ENCODE results near the gene PSME4.

The PSME4 gene

DNA sequence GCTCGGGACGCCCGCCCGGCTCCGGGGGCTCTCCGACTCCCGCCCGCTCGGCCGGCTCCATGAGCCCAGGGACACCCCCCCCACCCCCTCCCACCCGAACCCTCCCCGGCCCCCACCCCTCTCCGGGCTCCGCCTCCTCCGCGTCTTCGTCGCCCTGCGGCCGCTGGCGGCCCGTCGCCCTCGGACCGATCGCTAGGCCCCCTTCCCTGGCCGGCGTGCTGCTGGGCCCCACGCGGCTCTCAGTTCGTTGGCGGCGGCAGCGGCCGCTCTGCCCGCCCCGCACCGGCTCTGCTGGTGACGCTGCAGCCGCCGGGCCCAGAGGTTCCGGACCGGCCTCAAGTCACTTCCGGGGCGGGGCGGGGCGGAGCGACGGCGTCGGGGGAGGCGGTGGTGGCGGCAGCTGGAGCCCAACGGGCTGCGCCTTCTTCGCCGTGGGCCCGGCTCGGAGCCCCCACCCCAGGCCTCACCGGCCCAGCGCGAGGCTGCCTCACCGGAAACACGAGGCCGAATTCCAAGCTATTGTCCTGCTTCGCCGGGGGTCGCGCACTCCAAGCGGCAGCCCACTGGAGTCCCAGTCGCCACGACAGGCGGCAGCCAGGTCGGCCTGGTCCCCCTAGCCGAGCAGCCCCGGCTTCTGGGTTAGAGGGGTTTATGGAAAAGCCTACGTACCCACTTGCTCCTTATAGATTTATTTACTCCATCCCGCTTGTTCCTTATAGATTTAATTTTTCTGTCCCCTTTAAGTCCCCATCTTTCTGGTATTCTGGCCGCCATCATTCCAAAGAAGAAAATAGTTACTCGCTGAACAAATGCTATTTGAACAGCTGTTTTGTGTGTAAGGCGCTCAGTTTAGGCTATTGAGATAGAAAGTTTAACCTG lies at the start of gene PSME4:
TSS of gene PSME4 (minus strand) at position 270 of the 879 bp plus-strand sequence. CDS start at position 61, 209 bp downstream.
- no peak for DNase-seq (ENCODE audit: low read depth)

DNA sequence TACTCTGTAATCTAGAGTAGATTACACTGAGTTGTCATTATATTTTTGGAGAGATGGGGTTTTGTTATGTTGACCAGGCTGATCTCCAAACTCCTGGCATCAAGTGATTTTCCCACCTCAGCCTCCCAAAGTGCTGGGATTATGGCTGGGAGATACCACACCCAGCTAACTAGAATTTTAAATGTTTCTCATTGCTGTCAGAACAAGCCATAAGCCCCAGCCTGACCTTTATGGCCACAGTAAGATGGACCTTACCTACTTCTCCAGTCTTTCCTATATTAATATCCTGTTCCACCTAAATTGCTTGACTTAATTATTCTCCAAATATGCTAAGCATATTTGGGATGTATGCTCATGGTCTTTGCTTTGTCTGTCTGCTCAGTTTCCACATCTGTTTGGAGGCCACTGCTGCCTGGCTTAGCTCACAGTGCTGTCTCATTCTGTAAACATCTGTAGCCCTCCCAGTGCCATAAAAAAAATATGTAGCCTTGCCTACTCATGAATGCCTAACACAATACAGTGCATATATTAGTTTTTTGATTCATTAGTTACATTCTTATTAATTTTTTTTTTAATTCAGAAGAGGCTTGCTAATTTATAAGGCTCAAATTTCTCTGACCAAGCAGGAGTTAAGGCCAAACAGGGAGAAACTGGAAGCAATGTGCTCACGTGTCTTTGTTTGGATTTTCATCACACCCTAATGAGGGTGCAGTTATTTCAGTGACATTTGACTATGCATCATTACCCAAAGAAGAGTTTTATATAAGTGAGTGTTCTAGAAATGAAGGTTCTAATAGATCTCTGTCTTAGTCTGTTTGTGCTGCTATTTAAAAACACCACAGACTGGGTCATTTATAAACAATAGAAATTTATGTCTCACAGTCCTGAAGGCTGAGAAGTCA lies 45.3 kb upstream of the PSME4 start:
- DNase-seq (ENCODE audit: low read depth): peak; percentile 76

DNA sequence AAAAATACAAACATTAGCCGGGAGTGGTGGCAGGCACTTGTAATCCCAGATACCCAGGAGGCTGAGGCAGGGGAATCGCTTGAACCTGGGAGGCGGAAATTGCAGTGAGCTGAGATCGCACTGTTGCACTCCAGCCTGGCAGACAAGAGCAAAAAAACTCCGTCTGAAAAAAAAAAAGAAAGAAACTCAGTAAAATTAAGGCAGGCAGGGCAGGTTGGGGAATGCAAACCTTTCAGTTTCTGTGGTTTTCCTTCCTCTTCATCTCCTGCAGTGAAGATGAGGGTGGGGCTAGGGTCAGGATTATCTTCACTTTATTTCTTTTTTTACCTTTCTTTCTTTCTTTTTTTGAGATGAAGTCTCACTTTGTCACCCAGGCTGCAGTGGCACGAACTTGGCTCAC lies 43.2 kb upstream of the PSME4 start:
- DNase-seq (ENCODE audit: low read depth): no peak

DNA sequence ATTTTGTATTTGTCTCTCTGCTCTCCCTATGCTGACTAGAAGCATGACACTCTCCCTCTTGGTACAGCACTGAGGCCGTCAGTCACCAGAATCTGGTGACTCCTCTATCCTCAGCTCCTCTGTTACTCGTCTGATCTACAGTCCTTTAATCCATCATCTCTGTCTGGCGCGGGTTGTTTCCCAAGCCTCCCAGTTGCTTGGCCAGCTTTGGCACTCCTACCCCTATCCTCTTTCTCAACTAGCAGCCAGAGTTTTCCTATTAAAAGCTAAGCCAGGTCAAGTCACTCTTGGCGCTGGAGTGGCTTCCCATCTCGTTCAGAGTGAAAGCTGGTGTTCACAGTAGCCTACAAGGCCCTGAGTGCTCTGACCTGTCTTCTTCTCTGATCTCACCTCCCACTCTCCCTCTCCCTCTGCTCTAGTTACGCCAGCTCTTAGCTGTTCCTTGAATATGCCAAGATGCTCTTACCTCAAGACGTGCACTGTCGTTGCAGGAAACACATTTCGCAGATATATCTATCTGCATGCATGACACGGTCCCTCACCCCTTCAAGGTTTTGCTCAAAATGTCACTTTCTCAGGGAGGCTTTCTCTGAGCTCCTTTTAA lies 41.8 kb upstream of the PSME4 start:
- no peak for DNase-seq (ENCODE audit: low read depth)

GRCh38 chr2:54009549-54009948 lies 38.8 kb upstream of the PSME4 start:
- no peak for DNase-seq (ENCODE audit: low read depth)

GRCh38 chr2:54008439-54008838 lies 37.6 kb upstream of the PSME4 start:
- no peak for DNase-seq (ENCODE audit: low read depth)

DNA sequence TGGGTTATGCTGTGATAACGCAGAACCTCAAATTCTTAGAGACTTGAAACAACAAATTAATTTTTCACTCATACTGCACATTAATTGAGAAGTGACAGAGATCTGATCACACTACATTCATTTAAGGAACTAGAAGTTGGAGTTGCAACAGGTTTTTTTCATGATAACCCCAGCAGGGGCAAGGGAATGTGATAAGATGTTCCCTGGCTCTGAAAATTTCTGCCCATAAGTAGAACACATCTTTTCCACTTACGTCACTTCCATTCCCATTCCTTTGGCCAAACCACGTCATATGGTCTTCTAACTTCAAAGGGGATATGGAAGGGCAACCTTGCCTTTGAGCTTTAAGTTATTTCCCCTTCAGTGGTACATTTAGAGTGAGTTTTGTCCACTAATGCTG lies 29.7 kb upstream of the PSME4 start:
- no peak for DNase-seq (ENCODE audit: low read depth)

- no peak for DNase-seq (ENCODE audit: low read depth)
Observed at GRCh38 chr2:54000122-54000521, 29.3 kb upstream of the PSME4 start.

GRCh38 chr2:53998834-53999233 lies 28.0 kb upstream of the PSME4 start:
- no peak for DNase-seq (ENCODE audit: low read depth)

- no peak for DNase-seq (ENCODE audit: low read depth)
Observed at GRCh38 chr2:53994818-53995808, 24.3 kb upstream of the PSME4 start.

DNA sequence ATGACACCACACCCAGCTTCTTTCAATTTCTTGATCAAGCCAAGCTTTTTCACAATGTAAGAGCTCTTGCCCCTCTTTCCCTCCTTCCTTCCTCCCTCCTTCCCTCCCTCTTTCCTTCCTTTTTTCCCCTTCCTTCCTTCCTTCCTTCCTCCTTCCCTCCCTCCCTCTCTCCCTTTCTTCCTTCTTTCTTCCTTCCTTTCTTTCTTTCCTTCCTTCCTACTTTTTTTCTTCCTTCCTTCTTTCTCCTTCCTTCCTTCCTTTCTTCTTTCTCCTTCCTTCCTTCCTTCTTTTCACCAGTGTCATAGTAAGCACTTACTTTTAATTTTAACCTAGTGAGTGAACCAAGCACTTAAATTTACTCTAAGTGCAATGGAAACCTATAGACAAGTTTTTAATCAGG lies 21.2 kb upstream of the PSME4 start:
- DNase-seq (ENCODE audit: low read depth): no peak

DNA sequence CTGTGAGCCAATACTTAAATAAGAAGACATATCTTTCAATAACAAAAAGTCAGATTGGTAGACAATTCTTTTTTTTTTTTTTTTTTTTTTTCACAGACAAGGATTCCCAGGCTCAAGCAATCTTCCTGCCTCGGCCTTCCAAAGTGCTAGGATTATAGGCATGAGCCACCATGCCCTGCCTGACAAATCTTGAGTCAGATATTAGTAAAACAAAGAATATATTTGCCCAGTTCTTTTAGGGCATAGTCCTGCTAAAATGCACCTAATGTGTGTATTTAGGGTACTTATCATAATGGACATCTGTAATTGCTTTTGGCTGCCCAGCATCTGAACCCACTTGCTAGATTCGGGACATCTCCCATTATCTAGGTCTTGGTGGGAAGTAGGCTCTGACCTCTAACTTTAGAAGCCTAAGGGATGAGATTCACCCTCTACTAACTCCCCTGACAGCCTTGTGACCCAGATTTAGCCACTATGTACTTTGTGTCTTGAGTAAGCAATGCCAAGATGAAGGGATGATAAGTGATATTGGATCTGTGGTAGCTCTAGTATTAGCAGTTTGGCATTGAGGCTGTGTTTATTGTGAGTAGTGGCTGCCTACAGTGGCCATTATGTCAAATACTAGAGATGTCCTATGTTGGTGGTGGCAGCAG lies 18.5 kb upstream of the PSME4 start:
- no peak for DNase-seq (ENCODE audit: low read depth)

DNA sequence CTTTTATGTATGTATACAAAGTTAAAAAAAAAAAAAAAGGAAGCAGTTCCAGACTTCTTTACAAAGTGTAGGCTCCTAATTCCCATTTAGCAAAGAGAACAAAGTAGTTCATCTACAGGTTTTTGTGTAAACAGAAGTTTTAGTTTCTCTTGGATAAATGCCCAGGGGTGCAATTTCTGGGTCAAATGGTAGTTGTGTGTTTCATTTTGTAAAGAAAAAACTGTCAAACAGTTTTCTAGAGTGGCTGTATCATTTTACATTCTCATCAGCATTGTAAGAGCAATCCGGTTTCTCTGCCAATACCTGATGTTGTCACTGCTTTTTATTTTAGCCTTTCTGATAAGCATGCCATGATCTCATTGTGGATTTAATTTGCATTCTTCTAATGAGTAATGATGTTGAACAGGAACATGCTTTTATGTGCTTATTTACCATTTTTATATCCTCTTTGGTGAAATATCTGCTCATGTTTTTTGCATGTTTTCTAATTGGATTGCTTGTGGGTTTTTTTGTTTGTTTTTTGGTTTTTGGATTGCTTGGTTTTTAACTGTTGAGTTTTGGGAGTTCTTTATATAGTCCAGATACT lies 16.6 kb upstream of the PSME4 start:
- no peak for DNase-seq (ENCODE audit: low read depth)

- DNase-seq (ENCODE audit: low read depth): no peak
Observed at GRCh38 chr2:53985646-53986045, 14.9 kb upstream of the PSME4 start.

DNA sequence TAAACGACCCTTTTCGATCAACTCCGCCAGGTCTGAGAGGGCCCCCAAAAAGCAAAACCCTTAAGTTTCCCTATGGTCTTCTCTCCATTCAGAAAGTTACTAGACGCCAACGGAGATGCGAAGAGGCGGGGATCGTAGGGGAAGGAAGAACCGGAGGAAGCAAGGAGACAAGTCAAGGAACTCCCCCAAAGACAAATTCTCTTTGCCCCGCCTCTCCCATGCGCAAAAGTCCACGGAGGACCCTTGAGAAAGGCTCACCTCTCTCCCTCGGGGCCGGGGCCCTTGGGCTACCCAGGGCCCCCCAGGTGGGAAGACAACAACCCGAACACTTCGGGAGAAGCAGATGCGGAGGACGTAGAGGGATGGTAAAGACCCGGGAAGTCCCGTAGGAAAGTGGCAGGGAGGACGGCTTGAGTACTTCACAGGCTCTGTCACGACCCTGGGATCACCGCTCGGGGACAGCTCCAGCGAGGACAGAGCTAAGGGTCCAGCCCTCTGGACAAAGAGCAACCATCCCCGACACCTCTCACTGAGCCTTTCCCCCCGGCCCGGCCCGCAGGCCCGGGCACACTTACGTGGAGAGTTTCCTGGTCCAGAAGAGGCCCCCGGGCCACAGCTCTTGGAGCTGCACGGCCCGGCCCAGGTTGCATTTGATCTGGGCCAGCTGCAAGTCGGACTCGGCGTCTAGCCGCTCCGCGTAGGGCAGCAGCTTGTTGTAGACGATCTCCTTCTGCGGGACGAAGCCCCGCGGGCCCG lies 647 bp downstream of the PSME4 start:
- no peak for DNase-seq (ENCODE audit: low read depth)

DNA sequence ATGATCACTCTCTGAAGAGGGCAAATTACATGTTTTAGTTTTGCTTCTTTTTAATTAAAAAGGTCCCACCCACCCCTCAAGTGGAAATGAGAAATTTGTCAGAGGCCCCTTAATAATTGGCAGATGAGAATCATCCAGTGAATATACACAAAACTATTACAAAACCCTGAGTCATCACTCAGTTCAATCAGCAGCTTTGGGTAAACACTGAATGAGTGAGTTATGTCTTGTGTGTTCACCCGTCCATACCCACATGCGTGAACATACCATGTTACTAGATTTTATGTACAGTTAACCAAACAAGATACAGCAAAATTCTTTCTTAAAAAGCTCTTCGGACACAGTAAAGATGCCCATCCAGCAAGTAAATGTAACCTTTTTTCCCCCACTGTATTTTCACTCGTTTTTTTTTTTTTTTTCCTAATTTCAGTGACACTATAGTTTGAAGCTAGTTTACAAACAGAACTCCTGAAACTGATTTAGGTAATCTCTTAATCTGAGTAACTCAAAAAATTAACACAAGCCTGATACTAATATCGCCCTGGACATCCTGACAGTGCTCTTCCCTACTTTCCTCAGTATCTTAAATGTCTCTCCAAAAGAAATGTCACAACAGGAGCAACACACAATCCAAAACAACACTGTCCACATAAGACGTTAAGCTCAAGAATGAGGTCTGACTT lies 1.4 kb downstream of the PSME4 start:
- peak; percentile 79 for DNase-seq (ENCODE audit: low read depth)

GRCh38 chr2:53964987-53965687 lies 5.7 kb downstream of the PSME4 start:
- no peak for DNase-seq (ENCODE audit: low read depth)

DNA sequence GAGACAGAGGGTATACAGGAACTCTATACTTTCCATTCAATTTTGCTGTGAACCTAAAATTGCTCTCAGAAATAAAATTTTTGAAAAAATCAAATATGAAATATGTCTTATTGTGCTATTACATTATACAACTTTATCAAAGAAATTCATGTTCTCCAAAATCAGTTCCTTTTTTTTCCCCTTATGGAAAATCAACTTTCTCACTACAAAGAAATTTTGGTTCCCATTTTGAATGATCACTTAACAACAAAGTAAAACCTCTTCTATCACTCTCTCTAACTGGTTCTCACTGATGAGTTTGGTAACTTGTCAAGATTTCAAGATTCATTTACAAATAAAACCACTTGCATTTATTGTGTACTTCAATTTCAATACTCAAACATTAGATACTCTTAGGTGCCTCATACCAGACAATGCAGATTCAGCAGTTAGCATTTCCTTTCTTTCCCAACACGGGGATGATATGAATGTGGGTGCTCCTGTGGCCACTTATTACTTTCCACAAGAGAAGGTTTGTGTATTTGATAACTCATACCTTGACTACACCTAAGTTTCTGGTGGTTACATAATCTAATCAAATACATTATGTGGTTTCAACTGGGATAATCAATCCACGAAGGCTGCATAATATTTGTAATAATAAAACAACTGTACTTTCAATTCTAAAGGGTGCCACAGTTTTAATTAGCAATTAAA lies 6.4 kb downstream of the PSME4 start:
- DNase-seq (ENCODE audit: low read depth): no peak

All from HS-5 (cell line).